HEK293T (cell line): Measurements from ENCODE around the gene PABPC3.

ENCODE experiments used
- CTBP1 ChIP-seq: fragments of 450-650 bp; IDR thresholded peaks from 2 replicates; pipeline ENCODE4 v1.6.1; 2016; ENCODE audit warnings: borderline replicate concordance
- FOXM1 ChIP-seq: fragments of 450-650 bp; IDR thresholded peaks from 2 replicates; pipeline ENCODE4 v1.6.1; 2017; ENCODE audit warnings: mild to moderate bottlenecking, borderline replicate concordance
- SUZ12 ChIP-seq: fragments of 450-650 bp; IDR thresholded peaks from 2 replicates; pipeline ENCODE4 v1.6.1; 2016; ENCODE audit warnings: mild to moderate bottlenecking

DNA sequence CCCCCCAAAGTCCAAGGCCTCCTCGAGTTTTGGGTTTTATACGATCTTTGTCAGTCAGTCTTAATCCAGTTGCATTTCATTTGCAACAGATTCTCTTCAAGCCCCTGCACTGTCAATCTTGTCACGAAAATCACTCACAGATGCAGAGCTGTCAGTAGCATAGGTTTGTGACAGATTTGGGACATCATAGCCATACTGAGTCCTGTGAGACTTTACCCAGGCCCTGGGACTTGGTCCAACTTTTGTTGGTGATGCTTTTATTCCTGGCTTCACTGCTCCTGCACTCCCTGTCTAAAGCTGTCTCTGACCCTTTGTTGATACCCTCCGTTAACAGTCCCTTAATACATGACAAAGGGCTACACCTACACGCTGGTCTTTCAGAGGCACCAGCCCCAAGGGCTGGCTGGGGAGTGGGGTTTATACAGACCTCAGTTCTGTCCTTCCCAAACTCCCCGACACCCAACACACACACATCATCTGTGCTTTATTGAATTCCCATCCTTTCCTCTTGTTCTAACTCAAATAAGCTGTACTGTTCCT lies 36.0 kb downstream of the PABPC3 start:
- TF ChIP-seq SUZ12: no peak
- no peak for TF ChIP-seq FOXM1
- TF ChIP-seq CTBP1: no peak
